HEK293 (cell line): Measurements from ENCODE around the gene XRCC6.

Experiments
- CTCF ChIA-PET: fragments of 350-600 bp; formaldehyde crosslinking; extraction: SDS; loops from one replicate; lab custom pipeline; 2021; ENCODE audit warnings: antibody characterized with exemption; lab: Yijun Ruan, JAX
- POLR2A ChIA-PET: fragments of 300-600 bp; formaldehyde crosslinking; extraction: SDS; loops from one replicate; lab custom pipeline; 2020; ENCODE audit warnings: antibody characterized with exemption, inconsistent platforms; lab: Yijun Ruan, JAX
- H3K27ac ChIP-seq: fragments of 200-500 bp; sonication (Bioruptor generic); 2 replicates; pipeline ENCODE4 v1.5.1; 2014; ENCODE audit warnings: low read depth, low read length, control low read depth, inconsistent platforms; ENCODE audit errors: extremely low read depth
- H3K36me3 ChIP-seq, 2 experiments: fragments of 200-500 bp in 1 of 2; sonication (Bioruptor generic) in 1 of 2; 1 replicate in 1 of 2; 2 replicates in 1 of 2; pipeline ENCODE4 v1.5.1; 2014 to 2017; ENCODE audit warnings: inconsistent platforms in 2 of 2, low read length in 2 of 2; ENCODE audit not compliant: control insufficient read depth in 2 of 2, insufficient read depth in 1 of 2
- H3K4me1 ChIP-seq: fragments of 200-500 bp; sonication (Bioruptor generic); 2 replicates; pipeline ENCODE4 v1.5.1; 2014; ENCODE audit warnings: mild to moderate bottlenecking, low read length, inconsistent platforms; ENCODE audit not compliant: control insufficient read depth, insufficient read depth
- H3K4me3 ChIP-seq: 2 replicates; pipeline ENCODE4 v1.5.1; 2011; ENCODE audit warnings: low read depth, mild to moderate bottlenecking, control low read depth, low read length, moderate library complexity
- H3K9me3 ChIP-seq: fragments of 200-500 bp; sonication (Bioruptor generic); 2 replicates; pipeline ENCODE4 v1.5.1; 2014; ENCODE audit warnings: low read depth, low read length, inconsistent platforms; ENCODE audit not compliant: control insufficient read depth, insufficient read depth
- IKZF3 ChIP-seq: fragments of 450-650 bp; IDR thresholded peaks from 2 replicates; pipeline ENCODE4 v1.5.0; 2018; ENCODE audit warnings: missing biosample characterization, mild to moderate bottlenecking, missing genetic modification characterization, moderate library complexity
- KLF9 ChIP-seq: fragments of 450-650 bp; formaldehyde crosslinking; IDR thresholded peaks from 2 replicates; pipeline ENCODE4 v1.5.1; 2016; ENCODE audit warnings: missing biosample characterization, missing genetic modification characterization, low read depth
- OVOL3 ChIP-seq: fragments of 450-650 bp; formaldehyde crosslinking; IDR thresholded peaks from 2 replicates; pipeline ENCODE4 v1.5.1; 2016; ENCODE audit warnings: missing biosample characterization, missing genetic modification characterization
- SP2 ChIP-seq: fragments of 450-650 bp; formaldehyde crosslinking; IDR thresholded peaks from 2 replicates; pipeline ENCODE4 v1.5.1; 2016; ENCODE audit warnings: missing biosample characterization, missing genetic modification characterization
- SP3 ChIP-seq: fragments of 450-650 bp; formaldehyde crosslinking; IDR thresholded peaks from 2 replicates; pipeline ENCODE4 v1.5.1; 2016; ENCODE audit warnings: missing biosample characterization, missing genetic modification characterization
- ZBTB17 ChIP-seq: fragments of 450-650 bp; formaldehyde crosslinking; IDR thresholded peaks from 2 replicates; pipeline ENCODE4 v1.5.1; 2016; ENCODE audit warnings: missing biosample characterization, missing genetic modification characterization
- ZBTB21 ChIP-seq: fragments of 450-650 bp; formaldehyde crosslinking; IDR thresholded peaks from 2 replicates; pipeline ENCODE4 v1.5.1; 2017; ENCODE audit warnings: missing biosample characterization, missing genetic modification characterization
- ZNF10 ChIP-seq: fragments of 450-650 bp; formaldehyde crosslinking; IDR thresholded peaks from 2 replicates; pipeline ENCODE4 v1.5.1; 2017; ENCODE audit warnings: missing biosample characterization, missing genetic modification characterization
- ZNF169 ChIP-seq: fragments of 450-650 bp; formaldehyde crosslinking; IDR thresholded peaks from 2 replicates; pipeline ENCODE4 v1.5.1; 2016; ENCODE audit warnings: missing biosample characterization, missing genetic modification characterization
- ZNF423 ChIP-seq: fragments of 450-650 bp; formaldehyde crosslinking; IDR thresholded peaks from 2 replicates; pipeline ENCODE4 v1.5.1; 2016; ENCODE audit warnings: missing biosample characterization, missing genetic modification characterization
- ZNF558 ChIP-seq: fragments of 450-650 bp; formaldehyde crosslinking; IDR thresholded peaks from 2 replicates; pipeline ENCODE4 v1.5.1; 2016; ENCODE audit warnings: missing biosample characterization, missing genetic modification characterization
- ZNF629 ChIP-seq: fragments of 450-650 bp; formaldehyde crosslinking; IDR thresholded peaks from 2 replicates; pipeline ENCODE4 v1.5.1; 2017; ENCODE audit warnings: missing biosample characterization, missing genetic modification characterization
- ZNF701 ChIP-seq: fragments of 450-650 bp; formaldehyde crosslinking; IDR thresholded peaks from 2 replicates; pipeline ENCODE4 v1.5.1; 2016; ENCODE audit warnings: missing biosample characterization, missing genetic modification characterization
- ZNF747 ChIP-seq: fragments of 450-650 bp; formaldehyde crosslinking; IDR thresholded peaks from 2 replicates; pipeline ENCODE4 v1.5.1; 2016; ENCODE audit warnings: missing biosample characterization, missing genetic modification characterization
- ZXDB ChIP-seq: fragments of 450-650 bp; formaldehyde crosslinking; IDR thresholded peaks from 2 replicates; pipeline ENCODE4 v1.5.1; 2016; ENCODE audit warnings: missing biosample characterization, missing genetic modification characterization
- TF ChIP-seq, protein P1 (sequence below): fragments of 450-650 bp; formaldehyde crosslinking; optimal IDR thresholded peaks from 2 replicates; pipeline ENCODE3; 2016; ENCODE audit warnings: missing biosample characterization, mild to moderate bottlenecking, missing genetic modification characterization
- TF ChIP-seq, protein P2 (sequence below): fragments of 450-650 bp; formaldehyde crosslinking; IDR thresholded peaks from 2 replicates; pipeline ENCODE4 v1.5.1; 2016; ENCODE audit warnings: missing biosample characterization, missing genetic modification characterization, low read depth
- TF ChIP-seq, protein P3 (sequence below): fragments of 450-650 bp; formaldehyde crosslinking; conservative IDR thresholded peaks from 2 replicates; pipeline ENCODE4 v1.5.1; 2016; ENCODE audit warnings: low read depth, missing biosample characterization, missing genetic modification characterization
- TF ChIP-seq, protein P4 (sequence below): fragments of 450-650 bp; formaldehyde crosslinking; IDR thresholded peaks from 2 replicates; pipeline ENCODE4 v1.5.1; 2016; ENCODE audit warnings: missing biosample characterization, missing genetic modification characterization
- TF ChIP-seq, protein P5 (sequence below): fragments of 450-650 bp; formaldehyde crosslinking; IDR thresholded peaks from 2 replicates; pipeline ENCODE4 v1.5.1; 2017; ENCODE audit warnings: missing biosample characterization, missing genetic modification characterization

The XRCC6 gene

DNA sequence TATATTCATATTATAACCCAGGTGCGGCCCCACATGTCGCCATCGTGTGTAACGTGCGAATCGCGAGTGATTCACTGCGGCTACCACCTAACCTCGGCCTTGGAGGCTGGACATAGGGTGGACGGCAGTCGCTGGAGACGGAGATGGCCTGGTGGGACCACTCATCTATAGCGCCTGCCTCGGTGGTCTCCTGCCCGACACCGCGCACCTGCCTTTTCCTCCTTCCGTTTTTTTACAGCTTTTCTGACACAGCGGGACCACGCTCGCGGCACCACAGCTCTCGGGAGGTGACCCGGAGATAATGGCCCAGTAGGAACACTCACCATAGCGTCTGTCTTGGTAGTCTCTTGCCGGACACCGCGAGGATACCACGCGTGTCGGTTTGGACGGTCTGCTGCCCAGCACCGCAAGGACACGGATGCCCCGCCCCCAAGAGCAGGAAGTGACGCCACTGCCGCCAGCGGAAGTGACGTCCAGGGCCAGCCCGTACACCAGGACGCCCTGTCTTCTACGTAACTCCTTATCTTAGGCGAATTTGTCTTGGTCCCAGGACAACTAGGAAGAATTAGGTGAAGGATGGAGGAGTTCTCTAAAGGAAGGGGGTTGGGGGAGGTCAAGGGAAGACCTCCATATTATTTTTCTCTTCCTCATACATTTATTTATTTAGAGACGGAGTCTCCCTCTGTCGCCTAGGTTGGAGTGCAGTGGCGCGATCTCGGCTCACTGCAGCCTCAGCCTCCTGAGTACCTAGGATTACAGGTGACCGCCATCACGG lies 61.1 kb downstream of the XRCC6 start:
- ChIA-PET POLR2A (interaction anchor here (1.5 kb wide), 1 partner anchor 15 kb away, joined by 14 read pairs; no protein-coding TSS in a partner anchor), CTCF (interaction anchor here (6.5 kb wide), 1 partner anchor 15 kb away, joined by 43 read pairs; no protein-coding TSS in a partner anchor)
- Histone ChIP-seq H3K27ac (peak overlapping the region; percentile 66), H3K4me3 (peak overlapping the region; percentile 81), H3K4me1 (peaks cover 4% of the 10 kb centered on the region; the same call in 1 of the 2 replicates), H3K36me3 (peaks cover 37 to 39% of the 10 kb centered on the region in 2 experiments), H3K9me3 (no peaks in the 10 kb centered on the region)
- TF ChIP-seq ZNF747 (tag by site-specific recombination) = no peak
- peak; percentile 94 for TF ChIP-seq ZBTB21 (tag by site-specific recombination)
- TF ChIP-seq IKZF3 (tag by site-specific recombination) = peak; percentile 54; the same call in 1 of the 2 replicates
- TF ChIP-seq SP3 (tag by site-specific recombination) = peak; percentile 30
- TF ChIP-seq ZNF629 = peak; percentile 98
- peak; percentile 58; the same call in 1 of the 2 replicates for TF ChIP-seq KLF9 (tag by site-specific recombination)
- no peak for TF ChIP-seq OVOL3 (tag by site-specific recombination)
- TF ChIP-seq, protein P1, sequence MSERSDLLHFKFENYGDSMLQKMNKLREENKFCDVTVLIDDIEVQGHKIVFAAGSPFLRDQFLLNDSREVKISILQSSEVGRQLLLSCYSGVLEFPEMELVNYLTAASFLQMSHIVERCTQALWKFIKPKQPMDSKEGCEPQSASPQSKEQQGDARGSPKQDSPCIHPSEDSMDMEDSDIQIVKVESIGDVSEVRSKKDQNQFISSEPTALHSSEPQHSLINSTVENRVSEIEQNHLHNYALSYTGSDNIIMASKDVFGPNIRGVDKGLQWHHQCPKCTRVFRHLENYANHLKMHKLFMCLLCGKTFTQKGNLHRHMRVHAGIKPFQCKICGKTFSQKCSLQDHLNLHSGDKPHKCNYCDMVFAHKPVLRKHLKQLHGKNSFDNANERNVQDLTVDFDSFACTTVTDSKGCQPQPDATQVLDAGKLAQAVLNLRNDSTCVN = peak; percentile 10
- peak; percentile 70 for TF ChIP-seq SP2 (tag by site-specific recombination)
- no peak for TF ChIP-seq ZNF701
- TF ChIP-seq, protein P2, sequence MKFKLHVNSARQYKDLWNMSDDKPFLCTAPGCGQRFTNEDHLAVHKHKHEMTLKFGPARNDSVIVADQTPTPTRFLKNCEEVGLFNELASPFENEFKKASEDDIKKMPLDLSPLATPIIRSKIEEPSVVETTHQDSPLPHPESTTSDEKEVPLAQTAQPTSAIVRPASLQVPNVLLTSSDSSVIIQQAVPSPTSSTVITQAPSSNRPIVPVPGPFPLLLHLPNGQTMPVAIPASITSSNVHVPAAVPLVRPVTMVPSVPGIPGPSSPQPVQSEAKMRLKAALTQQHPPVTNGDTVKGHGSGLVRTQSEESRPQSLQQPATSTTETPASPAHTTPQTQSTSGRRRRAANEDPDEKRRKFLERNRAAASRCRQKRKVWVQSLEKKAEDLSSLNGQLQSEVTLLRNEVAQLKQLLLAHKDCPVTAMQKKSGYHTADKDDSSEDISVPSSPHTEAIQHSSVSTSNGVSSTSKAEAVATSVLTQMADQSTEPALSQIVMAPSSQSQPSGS (tag by site-specific recombination) = peak; percentile 14; the same call in 1 of the 2 replicates
- no peak for TF ChIP-seq ZNF558 (tag by site-specific recombination)
- TF ChIP-seq, protein P3, sequence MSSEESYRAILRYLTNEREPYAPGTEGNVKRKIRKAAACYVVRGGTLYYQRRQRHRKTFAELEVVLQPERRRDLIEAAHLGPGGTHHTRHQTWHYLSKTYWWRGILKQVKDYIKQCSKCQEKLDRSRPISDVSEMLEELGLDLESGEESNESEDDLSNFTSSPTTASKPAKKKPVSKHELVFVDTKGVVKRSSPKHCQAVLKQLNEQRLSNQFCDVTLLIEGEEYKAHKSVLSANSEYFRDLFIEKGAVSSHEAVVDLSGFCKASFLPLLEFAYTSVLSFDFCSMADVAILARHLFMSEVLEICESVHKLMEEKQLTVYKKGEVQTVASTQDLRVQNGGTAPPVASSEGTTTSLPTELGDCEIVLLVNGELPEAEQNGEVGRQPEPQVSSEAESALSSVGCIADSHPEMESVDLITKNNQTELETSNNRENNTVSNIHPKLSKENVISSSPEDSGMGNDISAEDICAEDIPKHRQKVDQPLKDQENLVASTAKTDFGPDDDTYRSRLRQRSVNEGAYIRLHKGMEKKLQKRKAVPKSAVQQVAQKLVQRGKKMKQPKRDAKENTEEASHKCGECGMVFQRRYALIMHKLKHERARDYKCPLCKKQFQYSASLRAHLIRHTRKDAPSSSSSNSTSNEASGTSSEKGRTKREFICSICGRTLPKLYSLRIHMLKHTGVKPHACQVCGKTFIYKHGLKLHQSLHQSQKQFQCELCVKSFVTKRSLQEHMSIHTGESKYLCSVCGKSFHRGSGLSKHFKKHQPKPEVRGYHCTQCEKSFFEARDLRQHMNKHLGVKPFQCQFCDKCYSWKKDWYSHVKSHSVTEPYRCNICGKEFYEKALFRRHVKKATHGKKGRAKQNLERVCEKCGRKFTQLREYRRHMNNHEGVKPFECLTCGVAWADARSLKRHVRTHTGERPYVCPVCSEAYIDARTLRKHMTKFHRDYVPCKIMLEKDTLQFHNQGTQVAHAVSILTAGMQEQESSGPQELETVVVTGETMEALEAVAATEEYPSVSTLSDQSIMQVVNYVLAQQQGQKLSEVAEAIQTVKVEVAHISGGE (tag by site-specific recombination) = peak; percentile 62; the same call in 1 of the 2 replicates
- TF ChIP-seq ZXDB = peak; percentile 27; the same call in 1 of the 2 replicates
- TF ChIP-seq, protein P4, sequence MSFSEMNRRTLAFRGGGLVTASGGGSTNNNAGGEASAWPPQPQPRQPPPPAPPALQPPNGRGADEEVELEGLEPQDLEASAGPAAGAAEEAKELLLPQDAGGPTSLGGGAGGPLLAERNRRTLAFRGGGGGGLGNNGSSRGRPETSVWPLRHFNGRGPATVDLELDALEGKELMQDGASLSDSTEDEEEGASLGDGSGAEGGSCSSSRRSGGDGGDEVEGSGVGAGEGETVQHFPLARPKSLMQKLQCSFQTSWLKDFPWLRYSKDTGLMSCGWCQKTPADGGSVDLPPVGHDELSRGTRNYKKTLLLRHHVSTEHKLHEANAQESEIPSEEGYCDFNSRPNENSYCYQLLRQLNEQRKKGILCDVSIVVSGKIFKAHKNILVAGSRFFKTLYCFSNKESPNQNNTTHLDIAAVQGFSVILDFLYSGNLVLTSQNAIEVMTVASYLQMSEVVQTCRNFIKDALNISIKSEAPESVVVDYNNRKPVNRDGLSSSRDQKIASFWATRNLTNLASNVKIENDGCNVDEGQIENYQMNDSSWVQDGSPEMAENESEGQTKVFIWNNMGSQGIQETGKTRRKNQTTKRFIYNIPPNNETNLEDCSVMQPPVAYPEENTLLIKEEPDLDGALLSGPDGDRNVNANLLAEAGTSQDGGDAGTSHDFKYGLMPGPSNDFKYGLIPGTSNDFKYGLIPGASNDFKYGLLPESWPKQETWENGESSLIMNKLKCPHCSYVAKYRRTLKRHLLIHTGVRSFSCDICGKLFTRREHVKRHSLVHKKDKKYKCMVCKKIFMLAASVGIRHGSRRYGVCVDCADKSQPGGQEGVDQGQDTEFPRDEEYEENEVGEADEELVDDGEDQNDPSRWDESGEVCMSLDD (tag by site-specific recombination) = no peak
- TF ChIP-seq ZBTB17 (tag by site-specific recombination) = peak; percentile 19; the same call in 1 of the 2 replicates
- no peak for TF ChIP-seq ZNF169 (tag by site-specific recombination)
- TF ChIP-seq ZNF423 (tag by site-specific recombination) = no peak
- TF ChIP-seq, protein P5, sequence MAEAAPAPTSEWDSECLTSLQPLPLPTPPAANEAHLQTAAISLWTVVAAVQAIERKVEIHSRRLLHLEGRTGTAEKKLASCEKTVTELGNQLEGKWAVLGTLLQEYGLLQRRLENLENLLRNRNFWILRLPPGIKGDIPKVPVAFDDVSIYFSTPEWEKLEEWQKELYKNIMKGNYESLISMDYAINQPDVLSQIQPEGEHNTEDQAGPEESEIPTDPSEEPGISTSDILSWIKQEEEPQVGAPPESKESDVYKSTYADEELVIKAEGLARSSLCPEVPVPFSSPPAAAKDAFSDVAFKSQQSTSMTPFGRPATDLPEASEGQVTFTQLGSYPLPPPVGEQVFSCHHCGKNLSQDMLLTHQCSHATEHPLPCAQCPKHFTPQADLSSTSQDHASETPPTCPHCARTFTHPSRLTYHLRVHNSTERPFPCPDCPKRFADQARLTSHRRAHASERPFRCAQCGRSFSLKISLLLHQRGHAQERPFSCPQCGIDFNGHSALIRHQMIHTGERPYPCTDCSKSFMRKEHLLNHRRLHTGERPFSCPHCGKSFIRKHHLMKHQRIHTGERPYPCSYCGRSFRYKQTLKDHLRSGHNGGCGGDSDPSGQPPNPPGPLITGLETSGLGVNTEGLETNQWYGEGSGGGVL (tag by site-specific recombination) = no peak
- peak; percentile 62; the same call in 1 of the 2 replicates for TF ChIP-seq ZNF10 (tag by site-specific recombination)
